Endothelial cell (in vitro differentiated cells): Measurements from ENCODE around the gene ZMIZ1. TPM values are rescaled to one million over a fixed set of nuclear protein-coding genes. Genes with fewer than 3 reads are reported as not detected.

Experiments
- DNase-seq: peaks from one replicate; pipeline ENCODE4 v3.0.0; 2021; ENCODE audit warnings: low spot score
- H3K27ac Mint-ChIP-seq: one replicate; pipeline ENCODE4 v1.8.0; 2021; ENCODE audit warnings: mixed read lengths, inconsistent platforms; ENCODE audit not compliant: unreplicated experiment
- H3K27me3 Mint-ChIP-seq: one replicate; pipeline ENCODE4 v1.8.0; 2021; ENCODE audit warnings: mild to moderate bottlenecking, moderate library complexity, mixed read lengths, inconsistent platforms; ENCODE audit not compliant: unreplicated experiment
- H3K36me3 Mint-ChIP-seq: one replicate; pipeline ENCODE4 v1.8.0; 2021; ENCODE audit warnings: mild to moderate bottlenecking, low read depth, mixed read lengths, inconsistent platforms; ENCODE audit not compliant: unreplicated experiment
- H3K4me1 Mint-ChIP-seq: one replicate; pipeline ENCODE4 v1.8.0; 2021; ENCODE audit warnings: mild to moderate bottlenecking, mixed read lengths, inconsistent platforms; ENCODE audit not compliant: unreplicated experiment
- H3K4me3 Mint-ChIP-seq: one replicate; pipeline ENCODE4 v1.8.0; 2021; ENCODE audit warnings: mild to moderate bottlenecking, mixed read lengths, inconsistent platforms; ENCODE audit not compliant: unreplicated experiment
- H3K9me3 Mint-ChIP-seq: one replicate; pipeline ENCODE4 v1.8.0; 2021; ENCODE audit warnings: mixed read lengths, inconsistent platforms; ENCODE audit not compliant: unreplicated experiment
- CTCF ChIP-seq: fragments of 200-600 bp; sonication (generic); IDR thresholded peaks from one replicate; pipeline ENCODE4 v1.5.0; 2021; ENCODE audit warnings: antibody characterized with exemption; ENCODE audit not compliant: unreplicated experiment
- total RNA-seq: library from RNA; stranded (reverse); fragmentation: NEBNext Ultra II Directional; extraction: Animal tissue kit (Norgen Biotek cat#: 25700); gene quantifications from one replicate; pipeline ENCODE4 v1.2.1, GENCODE V29; 2021; ENCODE audit not compliant: unreplicated experiment

Gene ZMIZ1
- total RNA-seq, 1 donor from 2014 or later = 102 TPM

- Mint-ChIP-seq H3K4me1 (peaks cover 33% of the 10 kb centered on the region), H3K27me3 (peaks cover 3% of the 10 kb centered on the region), H3K4me3 (no peak overlapping the region), H3K9me3 (no peaks in the 10 kb centered on the region), H3K36me3 (no peaks in the 10 kb centered on the region), H3K27ac (no peak overlapping the region)
- TF ChIP-seq CTCF = no peak
- no peak for DNase-seq
Measured at GRCh38 chr10:79046326-79046725, 22.4 kb upstream of the ZMIZ1 start.

DNA sequence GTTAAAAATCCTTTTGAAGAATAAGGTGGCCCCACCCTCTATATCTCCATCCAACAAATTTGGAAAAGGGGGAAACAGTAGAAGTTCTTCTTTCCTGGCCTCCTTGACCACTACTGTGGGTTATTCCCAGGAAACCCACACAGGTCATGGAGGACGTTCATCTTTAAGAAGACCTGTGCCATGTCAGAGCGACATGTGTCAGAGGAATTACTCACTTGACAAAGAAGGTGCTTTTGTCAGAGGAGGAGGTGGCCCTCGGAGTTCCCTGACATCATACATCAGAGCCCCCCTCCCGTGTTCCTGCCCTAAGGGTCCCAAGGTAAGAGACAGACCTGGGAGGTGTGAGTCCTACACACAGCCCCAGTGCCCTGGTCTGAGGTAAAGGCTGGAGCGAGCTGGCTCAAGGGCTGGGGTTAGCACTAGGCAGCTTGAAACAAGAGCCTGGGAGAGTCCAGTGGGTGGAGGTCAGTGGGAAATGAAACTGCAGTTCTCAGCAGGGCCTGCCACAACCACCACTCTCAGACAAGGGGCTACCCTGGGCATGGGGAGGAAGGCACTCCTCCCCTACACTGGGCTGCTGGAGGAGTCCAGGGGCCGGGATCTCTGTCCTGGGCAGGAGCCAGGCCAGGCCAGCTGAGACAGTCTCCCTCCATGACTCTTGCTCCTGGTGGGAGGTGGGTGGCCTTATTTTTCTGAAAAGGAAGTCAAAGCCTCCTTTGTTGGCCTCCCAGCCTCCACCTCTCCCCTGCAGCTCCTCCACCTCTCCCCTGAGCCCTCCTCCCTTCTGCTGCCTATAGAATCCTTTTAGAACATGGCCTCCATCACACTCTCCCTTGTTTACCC, 21.8 kb upstream of the ZMIZ1 start:
- H3K4me3 Mint-ChIP-seq = no peak overlapping the region
- no peak for DNase-seq
- TF ChIP-seq CTCF = no peak
- no peaks in the 10 kb centered on the region for H3K9me3 Mint-ChIP-seq
- H3K27me3 Mint-ChIP-seq = peaks cover 3% of the 10 kb centered on the region
- no peaks in the 10 kb centered on the region for H3K36me3 Mint-ChIP-seq
- H3K27ac Mint-ChIP-seq = no peak overlapping the region
- peaks cover 39% of the 10 kb centered on the region for H3K4me1 Mint-ChIP-seq

DNA sequence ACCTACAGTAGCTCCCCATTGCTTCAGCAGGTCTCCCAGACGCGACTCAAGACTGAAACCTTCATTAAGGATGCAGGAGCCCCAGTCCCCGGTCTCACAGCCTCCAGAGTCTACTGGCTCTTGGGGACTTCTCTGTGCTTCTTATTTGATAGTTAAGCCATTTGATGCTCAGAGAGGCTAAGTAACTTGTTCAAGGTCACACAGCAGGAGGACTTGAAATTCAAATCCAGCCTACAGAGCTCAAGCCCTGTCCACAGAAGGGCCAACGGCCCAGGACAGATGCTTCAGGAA, 21.2 kb upstream of the ZMIZ1 start:
- peaks cover 44% of the 10 kb centered on the region for H3K4me1 Mint-ChIP-seq
- no peak overlapping the region for H3K4me3 Mint-ChIP-seq
- no peak for DNase-seq
- no peaks in the 10 kb centered on the region for H3K36me3 Mint-ChIP-seq
- TF ChIP-seq CTCF = no peak
- H3K27me3 Mint-ChIP-seq = peaks cover 3% of the 10 kb centered on the region
- H3K27ac Mint-ChIP-seq = no peak overlapping the region
- H3K9me3 Mint-ChIP-seq = no peaks in the 10 kb centered on the region

DNA sequence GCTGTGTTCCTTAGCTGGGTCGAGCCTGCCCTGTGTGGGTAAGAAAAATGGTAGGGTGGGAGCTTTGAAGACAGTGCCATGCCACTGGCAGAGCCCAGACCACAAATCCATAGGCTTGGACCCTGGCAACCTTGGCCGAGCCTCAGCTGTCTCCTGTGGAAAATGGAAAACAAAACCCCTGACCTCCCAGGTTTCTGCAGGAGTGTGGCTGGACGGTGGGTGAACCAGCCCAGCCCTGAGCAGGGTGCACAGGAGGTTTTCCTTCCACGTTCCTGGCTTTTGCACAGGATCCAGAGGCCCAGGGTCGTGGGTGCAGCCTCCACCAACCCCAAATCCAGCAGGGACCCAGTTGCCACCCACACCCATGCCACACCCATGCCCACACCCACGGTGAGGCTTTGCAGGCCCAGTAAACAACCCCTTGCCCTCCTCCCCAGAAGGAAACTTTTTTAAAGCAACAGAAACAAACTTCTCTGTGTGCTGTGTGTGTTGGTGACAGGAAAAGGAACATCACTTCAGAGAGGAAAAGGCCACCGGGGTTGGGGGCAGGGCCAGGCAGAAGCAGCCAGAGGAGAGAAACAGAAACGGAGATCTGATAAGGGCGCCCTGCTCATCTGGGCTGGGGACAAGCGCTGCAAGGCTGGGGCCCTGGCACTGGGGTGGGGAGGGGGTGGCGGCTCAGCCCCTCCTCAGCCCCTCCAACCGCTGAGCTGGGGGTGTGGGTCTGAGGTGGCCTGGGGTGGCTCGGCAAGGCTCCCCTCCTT, 20.7 kb upstream of the ZMIZ1 start:
- Mint-ChIP-seq H3K36me3 (no peaks in the 10 kb centered on the region), H3K9me3 (no peaks in the 10 kb centered on the region), H3K4me1 (peaks cover 44% of the 10 kb centered on the region), H3K27ac (peak overlapping the region; percentile 86), H3K4me3 (no peak overlapping the region), H3K27me3 (peaks cover 3% of the 10 kb centered on the region)
- no peak for TF ChIP-seq CTCF
- peak; percentile 49 for DNase-seq
